Stimulated activated CD8-positive, alpha-beta memory T cell treated with anti-CD3 and anti-CD28 coated beads, Interleukin-7, amount 100 ng/mL, for 1 hour (primary cell): ENCODE measurements around the gene PI4KB.

ENCODE experiments used
- DNase-seq, 2 donors: peaks; one replicate each; pipeline ENCODE4 v3.0.0-alpha.2; 2020; ENCODE audit warnings: low read depth in 2 of 2

Gene PI4KB

GRCh38 chr1:151311589-151312331 is 15.5 kb downstream of the PI4KB start:
- peak; percentile 21 to 37 for DNase-seq

GRCh38 chr1:151311011-151311410 is 16.2 kb downstream of the PI4KB start:
- DNase-seq, result no peak

- no peak for DNase-seq
Observed at GRCh38 chr1:151309811-151310323, 17.3 kb downstream of the PI4KB start.

- DNase-seq, result no peak
Observed at GRCh38 chr1:151294742-151295462, 32.3 kb downstream of the PI4KB start.

- DNase-seq, result no peak
Observed at GRCh38 chr1:151293093-151293492, 34.1 kb downstream of the PI4KB start.

- DNase-seq, result no peak
Observed at GRCh38 chr1:151292207-151293030, 34.8 kb downstream of the PI4KB start.

GRCh38 chr1:151290709-151291303 is 36.4 kb downstream of the PI4KB start:
- DNase-seq, result no peak

GRCh38 chr1:151289991-151290708 is 37.1 kb downstream of the PI4KB start:
- DNase-seq, result no peak

- no peak for DNase-seq
Observed at GRCh38 chr1:151289080-151289935, 37.9 kb downstream of the PI4KB start.

- no peak for DNase-seq
Observed at GRCh38 chr1:151288502-151288901, 38.7 kb downstream of the PI4KB start.

- no peak for DNase-seq
Observed at GRCh38 chr1:151287767-151288500, 39.3 kb downstream of the PI4KB start.

- DNase-seq, result no peak
Observed at GRCh38 chr1:151287341-151287699, 39.9 kb downstream of the PI4KB start.

GRCh38 chr1:151286619-151287340 is 40.4 kb downstream of the PI4KB start:
- no peak for DNase-seq

GRCh38 chr1:151284013-151284577 is 43.1 kb downstream of the PI4KB start:
- no peak for DNase-seq

- DNase-seq, result no peak
Observed at GRCh38 chr1:151282883-151283725, 44.1 kb downstream of the PI4KB start.

GRCh38 chr1:151281969-151282882 is 45.0 kb downstream of the PI4KB start, which contains the start of gene ZNF687:
TSS of gene ZNF687 (plus strand) at chr1:151282299. CDS start at chr1:151286292, 3,993 bp downstream.
- DNase-seq, result peak; percentile 92 to 94
